Type B pancreatic cell (in vitro differentiated cells): ENCODE measurements around the gene CARD11. TPM values are rescaled to one million over a fixed set of nuclear protein-coding genes. Genes with fewer than 3 reads are reported as not detected.
A peak's percentile ranks its signal among the peaks of the same experiment; 100 is the strongest.

Experiments used
- DNase-seq: peaks from one replicate; pipeline ENCODE4 v3.0.0; 2021; ENCODE audit warnings: mixed read lengths; ENCODE audit not compliant: unreplicated experiment; ENCODE audit errors: extremely low spot score
- H3K27ac Mint-ChIP-seq: 2 replicates; pipeline ENCODE4 v1.8.0; 2021; ENCODE audit warnings: mild to moderate bottlenecking, mixed read lengths
- H3K27me3 Mint-ChIP-seq: 2 replicates; pipeline ENCODE4 v1.8.0; 2021; ENCODE audit warnings: mixed read lengths
- H3K36me3 Mint-ChIP-seq: 2 replicates; pipeline ENCODE4 v1.8.0; 2021; ENCODE audit warnings: mixed read lengths
- H3K4me1 Mint-ChIP-seq: one replicate; pipeline ENCODE4 v1.8.0; 2021; ENCODE audit warnings: mixed read lengths; ENCODE audit not compliant: unreplicated experiment
- H3K4me3 Mint-ChIP-seq: 2 replicates; pipeline ENCODE4 v1.8.0; 2021; ENCODE audit warnings: mild to moderate bottlenecking, mixed read lengths
- H3K9me3 Mint-ChIP-seq: 2 replicates; pipeline ENCODE4 v1.8.0; 2021; ENCODE audit warnings: mixed read lengths
- total RNA-seq: library from RNA; stranded (reverse); gene quantifications from 2 replicates; pipeline ENCODE4 v1.2.1, GENCODE V29; 2021; ENCODE audit warnings: low replicate concordance
- TF ChIP-seq, protein P1 (sequence below): fragments of 200-600 bp; sonication (generic); conservative IDR thresholded peaks from 2 replicates; pipeline ENCODE4 v1.5.0; 2021; ENCODE audit warnings: antibody characterized with exemption, mild to moderate bottlenecking

CARD11 gene
- total RNA-seq, 1 donor from 2014 or later: 11.6 TPM

- peaks cover 5% of the 10 kb centered on the region for H3K4me1 Mint-ChIP-seq
- no peak for DNase-seq
- H3K9me3 Mint-ChIP-seq: no peaks in the 10 kb centered on the region
- H3K27ac Mint-ChIP-seq: no peak overlapping the region
- no peaks in the 10 kb centered on the region for H3K36me3 Mint-ChIP-seq
- no peaks in the 10 kb centered on the region for H3K27me3 Mint-ChIP-seq
- TF ChIP-seq, protein P1, sequence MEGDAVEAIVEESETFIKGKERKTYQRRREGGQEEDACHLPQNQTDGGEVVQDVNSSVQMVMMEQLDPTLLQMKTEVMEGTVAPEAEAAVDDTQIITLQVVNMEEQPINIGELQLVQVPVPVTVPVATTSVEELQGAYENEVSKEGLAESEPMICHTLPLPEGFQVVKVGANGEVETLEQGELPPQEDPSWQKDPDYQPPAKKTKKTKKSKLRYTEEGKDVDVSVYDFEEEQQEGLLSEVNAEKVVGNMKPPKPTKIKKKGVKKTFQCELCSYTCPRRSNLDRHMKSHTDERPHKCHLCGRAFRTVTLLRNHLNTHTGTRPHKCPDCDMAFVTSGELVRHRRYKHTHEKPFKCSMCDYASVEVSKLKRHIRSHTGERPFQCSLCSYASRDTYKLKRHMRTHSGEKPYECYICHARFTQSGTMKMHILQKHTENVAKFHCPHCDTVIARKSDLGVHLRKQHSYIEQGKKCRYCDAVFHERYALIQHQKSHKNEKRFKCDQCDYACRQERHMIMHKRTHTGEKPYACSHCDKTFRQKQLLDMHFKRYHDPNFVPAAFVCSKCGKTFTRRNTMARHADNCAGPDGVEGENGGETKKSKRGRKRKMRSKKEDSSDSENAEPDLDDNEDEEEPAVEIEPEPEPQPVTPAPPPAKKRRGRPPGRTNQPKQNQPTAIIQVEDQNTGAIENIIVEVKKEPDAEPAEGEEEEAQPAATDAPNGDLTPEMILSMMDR: no peak
- H3K4me3 Mint-ChIP-seq: no peak overlapping the region
Observed at GRCh38 chr7:2905027-2905426, 138.6 kb downstream of the CARD11 start.

GRCh38 chr7:2904202-2904601, 139.5 kb downstream of the CARD11 start:
- no peaks in the 10 kb centered on the region for H3K36me3 Mint-ChIP-seq
- no peaks in the 10 kb centered on the region for H3K9me3 Mint-ChIP-seq
- H3K27ac Mint-ChIP-seq: peak overlapping the region; percentile 42
- no peak overlapping the region for H3K4me3 Mint-ChIP-seq
- TF ChIP-seq, protein P1: no peak
- peaks cover 5% of the 10 kb centered on the region for H3K4me1 Mint-ChIP-seq
- no peaks in the 10 kb centered on the region for H3K27me3 Mint-ChIP-seq
- no peak for DNase-seq

- TF ChIP-seq, protein P1: no peak
- DNase-seq: no peak
- peaks cover 5% of the 10 kb centered on the region for H3K4me1 Mint-ChIP-seq
- no peaks in the 10 kb centered on the region for H3K9me3 Mint-ChIP-seq
- H3K4me3 Mint-ChIP-seq: no peak overlapping the region
- H3K27me3 Mint-ChIP-seq: no peaks in the 10 kb centered on the region
- no peaks in the 10 kb centered on the region for H3K36me3 Mint-ChIP-seq
- H3K27ac Mint-ChIP-seq: peak overlapping the region; percentile 42
Observed at GRCh38 chr7:2903682-2904162, 139.9 kb downstream of the CARD11 start.

DNA sequence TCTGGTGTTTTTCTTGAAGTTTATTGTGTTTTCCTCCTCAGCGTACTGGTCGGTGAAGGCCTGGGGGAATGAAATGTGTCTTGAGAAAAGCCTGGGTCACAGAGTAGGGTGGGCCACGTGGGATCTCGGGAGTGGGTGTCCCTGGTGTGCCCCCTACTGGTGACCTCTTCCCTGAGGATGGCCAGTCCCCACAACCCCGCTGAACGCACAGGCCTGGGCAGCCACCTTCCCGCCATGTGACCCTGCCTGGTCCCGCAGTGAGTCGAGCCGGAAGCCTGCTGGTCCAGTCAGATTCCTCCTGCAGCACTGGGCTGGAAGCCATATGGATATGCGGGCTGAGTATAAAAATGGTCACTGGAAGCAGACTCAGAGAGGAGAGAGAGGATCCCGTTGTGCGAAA, 146.6 kb downstream of the CARD11 start:
- TF ChIP-seq, protein P1: no peak
- Mint-ChIP-seq H3K4me3 (no peak overlapping the region), H3K4me1 (no peaks in the 10 kb centered on the region), H3K27me3 (no peaks in the 10 kb centered on the region), H3K27ac (no peak overlapping the region), H3K9me3 (no peaks in the 10 kb centered on the region), H3K36me3 (no peaks in the 10 kb centered on the region)
- DNase-seq: no peak

DNA sequence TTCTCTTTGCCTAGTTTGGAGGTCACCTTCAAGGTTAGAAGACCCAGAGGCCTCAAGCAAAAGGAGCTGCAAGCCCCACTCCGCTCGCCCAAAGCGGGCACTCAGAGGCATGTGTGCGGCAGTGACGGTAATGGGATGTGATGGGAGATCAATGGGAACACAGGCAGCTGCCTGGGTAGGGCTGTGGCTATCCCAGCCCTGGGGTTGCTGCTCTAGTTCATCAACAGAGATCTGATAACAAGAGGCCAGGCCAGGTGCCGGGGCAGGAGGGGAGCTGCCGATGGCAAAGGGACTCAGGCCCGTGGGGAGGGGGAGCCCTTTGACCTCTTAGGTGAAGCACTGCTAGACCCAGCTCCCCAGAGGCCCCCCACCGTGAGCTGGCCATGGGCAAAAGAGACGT, 147.5 kb downstream of the CARD11 start:
- DNase-seq: no peak
- no peaks in the 10 kb centered on the region for H3K4me1 Mint-ChIP-seq
- TF ChIP-seq, protein P1: no peak
- H3K4me3 Mint-ChIP-seq: no peak overlapping the region
- no peaks in the 10 kb centered on the region for H3K27me3 Mint-ChIP-seq
- H3K27ac Mint-ChIP-seq: no peak overlapping the region
- H3K36me3 Mint-ChIP-seq: no peaks in the 10 kb centered on the region
- H3K9me3 Mint-ChIP-seq: no peaks in the 10 kb centered on the region
